SK-N-SH treated with all-trans-retinoic acid at 6 μM for 48 hours (cell line): ENCODE results near the gene MOGAT3.

Experiments used
- CSRNP3 ChIP-seq: fragments of 250-450 bp; sonication (Bioruptor Pico); IDR thresholded peaks from 2 replicates; pipeline ENCODE4 v1.5.1; 2021; ENCODE audit warnings: mild to moderate bottlenecking, moderate library complexity
- ISL1 ChIP-seq: fragments of 250-450 bp; sonication (Bioruptor Pico); IDR thresholded peaks from 2 replicates; pipeline ENCODE4 v2.1.2; 2022; ENCODE audit warnings: mild to moderate bottlenecking, moderate library complexity
- OSR1 ChIP-seq: fragments of 250-450 bp; sonication (Bioruptor Pico); IDR thresholded peaks from 2 replicates; pipeline ENCODE4 v1.8.0; 2022; ENCODE audit warnings: moderate library complexity, mild to moderate bottlenecking, inconsistent platforms
- PATZ1 ChIP-seq: fragments of 250-450 bp; sonication (Bioruptor Pico); IDR thresholded peaks from 2 replicates; pipeline ENCODE4 v1.8.0; 2020; ENCODE audit warnings: mild to moderate bottlenecking, moderate library complexity, borderline replicate concordance
- RARB ChIP-seq: fragments of 250-450 bp; sonication (Bioruptor Pico); IDR thresholded peaks from 2 replicates; pipeline ENCODE4 v1.8.0; 2021; ENCODE audit warnings: mild to moderate bottlenecking, moderate library complexity
- SNAI2 ChIP-seq: fragments of 250-450 bp; sonication (Bioruptor Pico); IDR thresholded peaks from 2 replicates; pipeline ENCODE4 v1.5.0; 2020; ENCODE audit warnings: mild to moderate bottlenecking, moderate library complexity
- ZFP3 ChIP-seq: fragments of 250-450 bp; sonication (Bioruptor Pico); IDR thresholded peaks from 2 replicates; pipeline ENCODE4 v1.5.0; 2020; ENCODE audit warnings: mild to moderate bottlenecking, moderate library complexity

- no peak for TF ChIP-seq OSR1
- TF ChIP-seq RARB, result no peak
- TF ChIP-seq ISL1, result no peak
- TF ChIP-seq PATZ1, result peak; percentile 28; the same call in 1 of the 2 replicates
- TF ChIP-seq CSRNP3 (CRISPR knock-in tag), result 0 out of 2 replicates have a peak, but pooled peaks have one; percentile 63
- 0 out of 2 replicates have a peak, but pooled peaks have one; percentile 24 for TF ChIP-seq ZFP3 (CRISPR knock-in tag)
- no peak; the same call in 1 of the 2 replicates for TF ChIP-seq SNAI2 (CRISPR knock-in tag)
Measured at GRCh38 chr7:101166909-101167644, 33.8 kb downstream of the MOGAT3 start.
